ENCODE results near the gene CACNA1F. TPM values are rescaled to one million over a fixed set of nuclear protein-coding genes. Genes with fewer than 3 reads are reported as not detected.

Gene CACNA1F
- polyA plus RNA-seq, 3 donors: 0.73 TPM; not detected in 2

GRCh38 chrX:49199906-49200771 is 33.0 kb downstream of the CACNA1F start, which contains the start of gene SYP:
Gene SYP, minus strand, starts transcription at chrX:49200193. Its CDS starts 7 bp downstream, at chrX:49200186.
- Histone ChIP-seq H3K4me3 (replicated peaks in 1 of 3; ENCODE audit: low read depth in 2 of 3, low read length in 3 of 3) (peak within 1 kb of the TSS; percentile 29 to 57 (median 36)), H3K9ac (ENCODE audit: insufficient read depth, low read length, poor library complexity, severe bottlenecking) (peak within 1 kb of the TSS; percentile 25), H3K4me2 (replicated peaks; ENCODE audit: extremely low read depth, low read length, poor library complexity, severe bottlenecking) (peak within 1 kb of the TSS; percentile 63), H3K36me3 (replicated peaks in 1 of 2; ENCODE audit: control insufficient read depth in 1 of 2, insufficient read depth in 2 of 2, low read length in 2 of 2) (no peaks in the 10 kb centered on the region), H3K79me2 (ENCODE audit: insufficient read depth, low read length) (no peaks in the 10 kb centered on the region), H3K4me1 (ENCODE audit: control insufficient read depth in 1 of 2, insufficient read depth in 2 of 2, low read length in 2 of 2) (peaks cover 10 to 11% of the 10 kb centered on the region in 2 donors), H4K20me1 (ENCODE audit: insufficient read depth, low read length) (no peaks in the 10 kb centered on the region), H3K27ac (ENCODE audit: low read depth in 1 of 2, low read length in 2 of 2) (no peak within 1 kb of the TSS), H3K9me3 (replicated peaks in 1 of 2; ENCODE audit: control insufficient read depth in 1 of 2, insufficient read depth in 1 of 2, low read length in 2 of 2) (no peaks in the 10 kb centered on the region), H3K27me3 (ENCODE audit: control insufficient read depth in 2 of 2, insufficient read depth in 2 of 2, low read length in 2 of 2) (peaks cover 0 to 13% of the 10 kb centered on the region in 2 donors), H2AFZ (ENCODE audit: insufficient read depth, low read depth, low read length, poor library complexity, severe bottlenecking) (peak within 1 kb of the TSS; percentile 49)
- intact Hi-C loops (cut with micrococcal nuclease): loop anchor here in 1 of 2 donors (5.0 kb wide), 1 partner anchor 37 kb away; the partner anchor contains the start of gene CCDC22
- H3K27me3 Mint-ChIP-seq (ENCODE audit: low read depth in 3 of 3): peaks cover 9 to 22% (median 12%) of the 10 kb centered on the region in 3 donors
- DNase-seq: peak; percentile 70 to 81 (median 70)
- no peak for TF ChIP-seq CTCF (IDR thresholded peaks at IDR 0.05)
- peak within 1 kb of the TSS; percentile 67 to 70 for H3K4me3 Mint-ChIP-seq
- WGBS (ENCODE audit: insufficient coverage): under 1% methylated on average over 41 of the region's 61 CpGs
- H3K9me3 Mint-ChIP-seq: peaks cover 0 to 2% (median 0%) of the 10 kb centered on the region in 7 donors
- peaks cover 10% of the 10 kb centered on the region for H3K4me1 Mint-ChIP-seq
- peak within 1 kb of the TSS in 3 of 7 donors; percentile 20 to 55 (median 22) for H3K27ac Mint-ChIP-seq
- H3K36me3 Mint-ChIP-seq: no peaks in the 10 kb centered on the region

- Histone ChIP-seq H4K20me1 (ENCODE audit: insufficient read depth, low read length) (no peaks in the 10 kb centered on the region), H3K36me3 (replicated peaks in 1 of 2; ENCODE audit: control insufficient read depth in 1 of 2, insufficient read depth in 2 of 2, low read length in 2 of 2) (no peaks in the 10 kb centered on the region), H3K9me3 (replicated peaks in 1 of 2; ENCODE audit: control insufficient read depth in 1 of 2, insufficient read depth in 1 of 2, low read length in 2 of 2) (no peaks in the 10 kb centered on the region), H2AFZ (ENCODE audit: insufficient read depth, low read depth, low read length, poor library complexity, severe bottlenecking) (no peak overlapping the region), H3K27ac (ENCODE audit: low read depth in 1 of 2, low read length in 2 of 2) (no peak overlapping the region), H3K4me1 (ENCODE audit: control insufficient read depth in 1 of 2, insufficient read depth in 2 of 2, low read length in 2 of 2) (peaks cover 10 to 11% of the 10 kb centered on the region in 2 donors), H3K79me2 (ENCODE audit: insufficient read depth, low read length) (no peaks in the 10 kb centered on the region), H3K27me3 (ENCODE audit: control insufficient read depth in 2 of 2, insufficient read depth in 2 of 2, low read length in 2 of 2) (peaks cover 0 to 13% of the 10 kb centered on the region in 2 donors), H3K4me3 (replicated peaks in 1 of 3; ENCODE audit: low read depth in 2 of 3, low read length in 3 of 3) (no peak overlapping the region), H3K4me2 (replicated peaks; ENCODE audit: extremely low read depth, low read length, poor library complexity, severe bottlenecking) (no peak overlapping the region), H3K9ac (ENCODE audit: insufficient read depth, low read length, poor library complexity, severe bottlenecking) (no peak overlapping the region)
- no peak for TF ChIP-seq CTCF (IDR thresholded peaks at IDR 0.05)
- 15% methylated on average over 3 of the region's 11 CpGs for WGBS (ENCODE audit: insufficient coverage)
- peaks cover 10% of the 10 kb centered on the region for H3K4me1 Mint-ChIP-seq
- no peak for DNase-seq
- peaks cover 9 to 22% (median 12%) of the 10 kb centered on the region in 3 donors for H3K27me3 Mint-ChIP-seq (ENCODE audit: low read depth in 3 of 3)
- no peak overlapping the region for H3K27ac Mint-ChIP-seq
- intact Hi-C loops (cut with micrococcal nuclease): no loop called here
- H3K36me3 Mint-ChIP-seq: peaks cover 0 to 2% of the 10 kb centered on the region in 2 donors
- no peak overlapping the region for H3K4me3 Mint-ChIP-seq
- H3K9me3 Mint-ChIP-seq: no peaks in the 10 kb centered on the region
Observed at GRCh38 chrX:49199315-49199595, 33.9 kb downstream of the CACNA1F start.
